ENCODE results near the gene MYO1A.

MYO1A gene

DNA sequence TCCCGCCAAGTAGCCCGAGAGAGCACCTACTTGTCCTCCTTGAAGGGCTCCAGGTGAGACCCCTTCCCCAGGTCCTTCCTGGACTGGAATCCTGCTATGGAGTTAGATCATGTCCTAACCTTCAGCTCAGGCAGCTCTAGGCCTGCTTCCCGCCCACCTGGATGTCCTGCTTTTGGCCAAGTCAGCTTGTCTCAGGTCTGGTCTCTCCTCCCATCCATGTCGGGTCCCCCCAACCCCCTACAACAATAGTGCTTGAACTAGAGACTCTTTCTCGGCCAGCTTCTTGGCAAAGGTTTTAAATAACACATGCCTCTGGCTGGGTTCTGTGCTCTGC is 42.6 kb upstream of the MYO1A start:
- Histone ChIP-seq H3K27ac (ENCODE audit: low read length) (peak overlapping the region; percentile 23), H3K9me3 (ENCODE audit: control insufficient read depth in 1 of 2, low read length in 2 of 2) (no peaks in the 10 kb centered on the region), H3K4me3 (ENCODE audit: low read depth in 1 of 2, low read length in 2 of 2) (peak overlapping the region in 1 of 2 donors; percentile 87), H3K36me3 (ENCODE audit: control insufficient read depth in 1 of 2, insufficient read depth in 2 of 2, low read length in 2 of 2) (peaks cover 44 to 51% of the 10 kb centered on the region in 2 donors), H3K27me3 (ENCODE audit: low read depth, low read length) (no peaks in the 10 kb centered on the region), H3K4me1 (ENCODE audit: control insufficient read depth in 1 of 2, insufficient read depth in 2 of 2, low read length in 2 of 2) (peaks cover 21 to 45% of the 10 kb centered on the region in 2 donors)

DNA sequence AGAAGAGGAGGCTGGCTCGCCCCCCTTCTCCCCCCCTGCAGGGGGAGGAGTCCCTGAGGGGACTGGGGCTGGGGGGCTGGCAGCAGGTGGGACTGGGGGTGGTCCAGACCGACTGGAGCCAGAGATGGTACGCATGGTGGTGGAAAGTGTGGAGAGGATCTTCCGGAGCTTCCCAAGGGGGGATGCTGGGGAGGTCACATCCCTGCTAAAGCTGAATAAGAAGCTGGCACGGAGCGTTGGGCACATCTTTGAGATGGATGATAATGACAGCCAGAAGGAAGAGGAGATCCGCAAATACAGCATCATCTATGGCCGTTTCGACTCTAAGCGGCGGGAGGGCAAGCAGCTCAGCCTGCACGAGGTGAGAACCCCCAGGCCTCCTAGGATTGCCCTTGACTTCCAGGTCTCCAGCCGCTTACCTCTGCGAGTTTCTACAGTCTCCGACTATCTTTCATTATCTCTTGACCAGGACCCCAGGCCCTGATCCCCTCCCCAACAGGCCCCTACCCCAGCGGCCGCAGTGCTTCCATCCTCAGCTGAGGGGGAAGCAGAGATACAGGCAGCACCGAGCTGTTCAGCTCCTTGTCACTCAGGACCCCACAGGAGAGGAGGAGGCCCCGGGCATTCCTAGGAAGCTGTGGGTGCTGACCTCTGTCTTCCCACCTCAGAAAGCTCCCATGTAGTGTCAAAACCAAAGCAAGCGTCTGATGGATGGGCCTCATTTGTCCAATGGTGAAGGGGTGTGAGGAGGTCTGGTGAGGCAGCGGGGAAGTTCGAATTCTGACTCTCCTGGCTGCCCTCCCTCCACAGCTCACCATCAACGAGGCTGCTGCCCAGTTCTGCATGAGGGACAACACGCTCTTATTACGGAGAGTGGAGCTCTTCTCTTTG is 42.0 kb upstream of the MYO1A start:
- Histone ChIP-seq H3K9me3 (ENCODE audit: control insufficient read depth in 1 of 2, low read length in 2 of 2) (no peaks in the 10 kb centered on the region), H3K27me3 (ENCODE audit: low read depth, low read length) (no peaks in the 10 kb centered on the region), H3K4me3 (ENCODE audit: low read depth in 1 of 2, low read length in 2 of 2) (peak overlapping the region in 1 of 2 donors; percentile 87), H3K27ac (ENCODE audit: low read length) (peak overlapping the region; percentile 23), H3K4me1 (ENCODE audit: control insufficient read depth in 1 of 2, insufficient read depth in 2 of 2, low read length in 2 of 2) (peaks cover 21 to 45% of the 10 kb centered on the region in 2 donors), H3K36me3 (ENCODE audit: control insufficient read depth in 1 of 2, insufficient read depth in 2 of 2, low read length in 2 of 2) (peaks cover 38 to 49% of the 10 kb centered on the region in 2 donors)

DNA sequence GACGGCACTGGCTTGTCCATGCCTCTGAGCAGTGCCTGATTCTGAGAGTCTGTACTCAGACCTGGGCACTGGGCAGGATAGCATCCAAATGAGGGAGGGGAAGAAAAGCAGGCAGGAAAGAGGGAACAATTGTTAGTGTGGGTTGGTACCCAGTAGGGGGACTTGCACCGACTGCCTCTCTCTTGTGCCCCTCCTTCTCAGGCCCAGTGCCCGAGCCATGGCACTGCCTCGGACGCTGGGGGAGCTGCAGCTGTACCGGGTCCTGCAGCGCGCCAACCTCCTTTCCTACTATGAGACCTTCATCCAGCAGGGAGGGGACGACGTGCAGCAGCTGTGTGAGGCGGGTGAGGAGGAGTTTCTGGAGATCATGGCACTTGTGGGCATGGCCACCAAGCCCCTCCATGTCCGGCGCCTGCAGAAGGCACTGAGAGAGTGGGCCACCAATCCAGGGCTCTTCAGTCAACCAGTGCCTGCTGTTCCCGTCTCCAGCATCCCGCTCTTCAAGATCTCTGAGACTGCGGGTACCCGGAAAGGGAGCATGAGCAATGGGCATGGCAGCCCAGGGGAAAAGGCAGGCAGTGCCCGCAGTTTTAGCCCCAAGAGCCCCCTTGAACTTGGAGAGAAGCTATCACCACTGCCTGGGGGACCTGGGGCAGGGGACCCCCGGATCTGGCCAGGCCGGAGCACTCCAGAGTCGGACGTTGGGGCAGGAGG is 41.2 kb upstream of the MYO1A start:
- Histone ChIP-seq H3K27ac (ENCODE audit: low read length) (peak overlapping the region; percentile 62), H3K9me3 (ENCODE audit: control insufficient read depth in 1 of 2, low read length in 2 of 2) (no peaks in the 10 kb centered on the region), H3K4me1 (ENCODE audit: control insufficient read depth in 1 of 2, insufficient read depth in 2 of 2, low read length in 2 of 2) (peaks cover 21 to 48% of the 10 kb centered on the region in 2 donors), H3K4me3 (ENCODE audit: low read depth in 1 of 2, low read length in 2 of 2) (peak overlapping the region; percentile 63 to 87), H3K27me3 (ENCODE audit: low read depth, low read length) (no peaks in the 10 kb centered on the region), H3K36me3 (ENCODE audit: control insufficient read depth in 1 of 2, insufficient read depth in 2 of 2, low read length in 2 of 2) (peaks cover 33 to 43% of the 10 kb centered on the region in 2 donors)

- H3K4me1 ChIP-seq (ENCODE audit: control insufficient read depth in 1 of 2, insufficient read depth in 2 of 2, low read length in 2 of 2), result peaks cover 21 to 53% of the 10 kb centered on the region in 2 donors
- H3K9me3 ChIP-seq (ENCODE audit: control insufficient read depth in 1 of 2, low read length in 2 of 2), result no peaks in the 10 kb centered on the region
- H3K27me3 ChIP-seq (ENCODE audit: low read depth, low read length), result no peaks in the 10 kb centered on the region
- H3K36me3 ChIP-seq (ENCODE audit: control insufficient read depth in 1 of 2, insufficient read depth in 2 of 2, low read length in 2 of 2), result peaks cover 27 to 38% of the 10 kb centered on the region in 2 donors
- peak overlapping the region; percentile 62 for H3K27ac ChIP-seq (ENCODE audit: low read length)
- peak overlapping the region; percentile 63 to 87 for H3K4me3 ChIP-seq (ENCODE audit: low read depth in 1 of 2, low read length in 2 of 2)
These were observed 40.6 kb upstream of the MYO1A start for GRCh38 chr12:57090490-57090889.

- H3K4me3 ChIP-seq (ENCODE audit: low read depth in 1 of 2, low read length in 2 of 2), result peak overlapping the region; percentile 76 to 87
- H3K27ac ChIP-seq (ENCODE audit: low read length), result peak overlapping the region; percentile 72
- H3K9me3 ChIP-seq (ENCODE audit: control insufficient read depth in 1 of 2, low read length in 2 of 2), result no peaks in the 10 kb centered on the region
- peaks cover 20 to 38% of the 10 kb centered on the region in 2 donors for H3K36me3 ChIP-seq (ENCODE audit: control insufficient read depth in 1 of 2, insufficient read depth in 2 of 2, low read length in 2 of 2)
- no peaks in the 10 kb centered on the region for H3K27me3 ChIP-seq (ENCODE audit: low read depth, low read length)
- peaks cover 18 to 55% of the 10 kb centered on the region in 2 donors for H3K4me1 ChIP-seq (ENCODE audit: control insufficient read depth in 1 of 2, insufficient read depth in 2 of 2, low read length in 2 of 2)
These were observed 39.6 kb upstream of the MYO1A start for GRCh38 chr12:57089271-57090245.

- H3K4me1 ChIP-seq (ENCODE audit: control insufficient read depth in 1 of 2, insufficient read depth in 2 of 2, low read length in 2 of 2), result peaks cover 16 to 46% of the 10 kb centered on the region in 2 donors
These were observed 38.7 kb upstream of the MYO1A start, which contains the start of gene NAB2 for GRCh38 chr12:57088354-57089270. Gene NAB2, plus strand, starts transcription at chr12:57089114. Its CDS starts 158 bp downstream, at chr12:57089272.

GRCh38 chr12:57087691-57088353 is 37.9 kb upstream of the MYO1A start:
- Histone ChIP-seq H3K4me1 (ENCODE audit: control insufficient read depth in 1 of 2, insufficient read depth in 2 of 2, low read length in 2 of 2) (peaks cover 16 to 39% of the 10 kb centered on the region in 2 donors), H3K9me3 (ENCODE audit: control insufficient read depth in 1 of 2, low read length in 2 of 2) (no peaks in the 10 kb centered on the region), H3K4me3 (ENCODE audit: low read depth in 1 of 2, low read length in 2 of 2) (peak overlapping the region; percentile 58 to 72), H3K27ac (ENCODE audit: low read length) (peak overlapping the region; percentile 98), H3K27me3 (ENCODE audit: low read depth, low read length) (no peaks in the 10 kb centered on the region), H3K36me3 (ENCODE audit: control insufficient read depth in 1 of 2, insufficient read depth in 2 of 2, low read length in 2 of 2) (peaks cover 19 to 31% of the 10 kb centered on the region in 2 donors)

More at GRCh38 chr12:57088354-57089270, 38.7 kb upstream of the MYO1A start, which contains the start of gene NAB2:
- H3K36me3 ChIP-seq (ENCODE audit: control insufficient read depth in 1 of 2, insufficient read depth in 2 of 2, low read length in 2 of 2), result peaks cover 19 to 38% of the 10 kb centered on the region in 2 donors
- H3K9me3 ChIP-seq (ENCODE audit: control insufficient read depth in 1 of 2, low read length in 2 of 2), result no peaks in the 10 kb centered on the region
- no peaks in the 10 kb centered on the region for H3K27me3 ChIP-seq (ENCODE audit: low read depth, low read length)
- peak within 1 kb of the TSS; percentile 98 for H3K27ac ChIP-seq (ENCODE audit: low read length)
- peak within 1 kb of the TSS; percentile 76 to 87 for H3K4me3 ChIP-seq (ENCODE audit: low read depth in 1 of 2, low read length in 2 of 2)

- H3K4me3 ChIP-seq (ENCODE audit: low read depth in 1 of 2, low read length in 2 of 2), result peak overlapping the region; percentile 58 to 81
- H3K4me1 ChIP-seq (ENCODE audit: control insufficient read depth in 1 of 2, insufficient read depth in 2 of 2, low read length in 2 of 2), result peaks cover 14 to 32% of the 10 kb centered on the region in 2 donors
- H3K27ac ChIP-seq (ENCODE audit: low read length), result peak overlapping the region; percentile 99
These were observed 37.2 kb upstream of the MYO1A start for GRCh38 chr12:57087010-57087690.

DNA sequence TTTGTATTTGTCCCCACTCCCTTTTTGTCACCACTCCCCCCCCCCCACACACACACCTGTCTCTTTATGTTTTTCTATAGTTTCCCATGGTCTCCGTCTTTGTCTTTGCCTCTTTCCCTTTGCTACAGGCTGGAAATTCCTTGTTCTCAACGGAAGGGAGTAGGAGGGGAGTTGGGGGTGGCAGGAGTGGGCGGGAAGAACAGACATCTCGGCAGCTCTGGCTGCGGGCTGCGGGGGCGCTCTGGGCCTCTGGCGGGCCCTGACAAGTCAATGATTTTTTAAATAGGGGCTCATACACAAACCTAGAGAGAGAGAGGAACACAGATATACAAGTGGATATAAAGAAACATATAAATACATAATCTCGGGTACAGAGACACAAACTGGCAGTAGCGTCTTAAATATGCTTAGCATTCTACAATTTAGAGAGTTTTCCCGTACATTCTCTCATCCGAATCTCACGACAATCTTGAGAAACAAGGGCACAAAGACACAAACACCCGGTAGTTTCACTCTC is 36.6 kb upstream of the MYO1A start:
- peaks cover 10 to 26% of the 10 kb centered on the region in 2 donors for H3K4me1 ChIP-seq (ENCODE audit: control insufficient read depth in 1 of 2, insufficient read depth in 2 of 2, low read length in 2 of 2)
- peak overlapping the region; percentile 58 to 81 for H3K4me3 ChIP-seq (ENCODE audit: low read depth in 1 of 2, low read length in 2 of 2)
- peaks cover 6 to 19% of the 10 kb centered on the region in 2 donors for H3K36me3 ChIP-seq (ENCODE audit: control insufficient read depth in 1 of 2, insufficient read depth in 2 of 2, low read length in 2 of 2)
- no peaks in the 10 kb centered on the region for H3K9me3 ChIP-seq (ENCODE audit: control insufficient read depth in 1 of 2, low read length in 2 of 2)
- peak overlapping the region; percentile 99 for H3K27ac ChIP-seq (ENCODE audit: low read length)
- no peaks in the 10 kb centered on the region for H3K27me3 ChIP-seq (ENCODE audit: low read depth, low read length)

More at GRCh38 chr12:57087010-57087690, 37.2 kb upstream of the MYO1A start:
- H3K9me3 ChIP-seq (ENCODE audit: control insufficient read depth in 1 of 2, low read length in 2 of 2), result no peaks in the 10 kb centered on the region
- no peaks in the 10 kb centered on the region for H3K27me3 ChIP-seq (ENCODE audit: low read depth, low read length)
- peaks cover 12 to 25% of the 10 kb centered on the region in 2 donors for H3K36me3 ChIP-seq (ENCODE audit: control insufficient read depth in 1 of 2, insufficient read depth in 2 of 2, low read length in 2 of 2)

Data from muscle layer of duodenum (tissue), 2 donors.